ENCODE results near the gene TRAPPC12. TPM values are rescaled to one million over a fixed set of nuclear protein-coding genes. Genes with fewer than 3 reads are reported as not detected.

The TRAPPC12 gene
- total RNA-seq, 1 donor from 2014 or later = 130 TPM

DNA sequence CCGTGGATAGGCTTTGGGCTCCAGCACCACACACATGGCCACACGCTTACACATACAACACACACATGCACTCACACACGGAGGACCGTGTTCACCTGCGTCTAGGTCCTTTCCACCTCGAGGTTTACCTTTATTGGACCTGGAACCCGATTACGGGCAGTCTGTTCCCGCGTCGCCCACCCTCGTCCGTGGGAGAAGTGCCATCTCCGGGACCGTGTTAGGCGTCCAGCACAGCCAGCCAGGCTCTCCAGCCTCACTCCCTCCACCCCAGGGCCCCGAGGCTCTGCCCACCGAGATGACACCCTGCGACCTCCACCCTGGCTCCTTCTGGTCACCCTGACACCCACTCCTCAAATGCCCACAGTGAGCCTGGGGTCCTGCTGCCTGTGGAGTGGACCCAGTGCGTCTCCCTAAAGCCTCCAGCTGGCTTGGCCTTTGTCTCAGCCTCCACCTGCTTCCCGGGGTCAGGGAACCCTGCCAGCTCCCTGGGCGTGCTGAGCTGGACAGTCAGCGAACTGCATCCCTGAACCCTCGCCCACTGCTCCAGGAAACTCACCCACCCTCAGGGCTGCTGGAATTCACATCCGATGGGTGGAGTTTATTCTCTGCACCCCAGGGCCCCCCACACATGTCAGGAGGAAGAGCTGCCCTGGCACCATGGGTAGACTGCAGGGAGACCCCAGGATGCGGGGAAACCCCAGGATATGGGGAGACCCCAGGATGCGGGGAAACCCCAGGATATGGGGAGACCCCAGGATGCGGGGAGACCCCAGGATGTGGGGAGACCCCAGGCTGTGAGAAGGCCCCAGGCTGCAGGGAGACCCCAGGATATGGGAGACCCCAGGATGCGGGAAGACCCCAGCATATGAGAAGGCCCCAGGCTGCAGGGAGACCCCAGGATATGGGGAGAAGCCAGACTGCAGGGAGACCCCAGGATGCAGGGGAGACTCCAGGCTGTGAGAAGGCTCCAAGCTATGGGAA lies 106.8 kb downstream of the TRAPPC12 start:
- Mint-ChIP-seq H3K27me3 (ENCODE audit: unreplicated experiment) (peaks cover 5% of the 10 kb centered on the region), H3K4me1 (ENCODE audit: low read depth, unreplicated experiment) (peaks cover 9% of the 10 kb centered on the region), H3K4me3 (ENCODE audit: unreplicated experiment) (no peak overlapping the region), H3K27ac (ENCODE audit: unreplicated experiment) (no peak overlapping the region), H3K9me3 (ENCODE audit: unreplicated experiment) (peaks cover 14% of the 10 kb centered on the region), H3K36me3 (ENCODE audit: unreplicated experiment) (peaks cover 16% of the 10 kb centered on the region)
- TF ChIP-seq CTCF (IDR thresholded peaks at IDR 0.05; ENCODE audit: partially characterized antibody, unreplicated experiment) = no peak
- no peak for DNase-seq

DNA sequence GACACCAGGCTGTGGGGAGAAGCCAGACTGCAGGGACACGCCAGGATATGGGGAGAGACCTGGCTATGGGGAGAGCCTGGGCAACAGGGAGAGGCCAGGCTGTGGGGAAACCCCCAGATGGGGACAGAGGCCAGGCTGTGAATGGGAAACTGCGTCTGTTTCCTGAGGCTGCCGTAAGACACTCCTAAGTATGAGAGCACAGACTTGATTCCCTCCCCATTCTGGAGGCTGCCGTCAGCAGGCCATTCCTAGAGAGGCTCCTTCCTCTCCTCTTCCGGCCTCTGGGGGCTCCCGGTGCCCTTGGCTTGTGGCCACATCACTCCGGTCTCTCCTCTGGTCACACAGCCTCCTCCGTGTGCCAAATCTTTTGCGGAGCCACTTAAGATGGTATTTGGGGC lies 107.5 kb downstream of the TRAPPC12 start:
- peaks cover 16% of the 10 kb centered on the region for H3K36me3 Mint-ChIP-seq (ENCODE audit: unreplicated experiment)
- H3K27ac Mint-ChIP-seq (ENCODE audit: unreplicated experiment) = no peak overlapping the region
- H3K27me3 Mint-ChIP-seq (ENCODE audit: unreplicated experiment) = peaks cover 5% of the 10 kb centered on the region
- peaks cover 11% of the 10 kb centered on the region for H3K4me1 Mint-ChIP-seq (ENCODE audit: low read depth, unreplicated experiment)
- no peak for TF ChIP-seq CTCF (IDR thresholded peaks at IDR 0.05; ENCODE audit: partially characterized antibody, unreplicated experiment)
- no peak overlapping the region for H3K4me3 Mint-ChIP-seq (ENCODE audit: unreplicated experiment)
- H3K9me3 Mint-ChIP-seq (ENCODE audit: unreplicated experiment) = peaks cover 16% of the 10 kb centered on the region
- no peak for DNase-seq

DNA sequence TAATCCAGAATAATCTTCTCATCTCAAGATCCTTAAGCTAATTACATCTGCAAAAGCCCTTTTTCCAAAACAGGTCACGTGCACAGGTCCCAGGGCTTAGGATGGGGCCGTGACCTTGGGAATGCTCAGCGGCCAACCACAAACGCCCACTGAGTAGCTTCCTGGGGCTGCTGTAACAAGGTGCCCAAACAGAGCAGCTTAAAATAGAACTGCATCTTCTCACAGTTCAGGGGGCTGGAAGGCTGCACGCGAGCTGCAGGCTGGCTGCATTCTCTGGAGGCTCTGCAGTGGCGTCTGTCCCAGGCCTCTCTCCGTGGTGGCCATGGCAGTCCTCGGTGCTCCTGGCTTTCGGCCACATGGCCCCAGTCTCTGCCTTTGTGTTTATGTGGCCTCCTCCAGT lies 107.9 kb downstream of the TRAPPC12 start:
- H3K36me3 Mint-ChIP-seq (ENCODE audit: unreplicated experiment) = peaks cover 16% of the 10 kb centered on the region
- peaks cover 16% of the 10 kb centered on the region for H3K9me3 Mint-ChIP-seq (ENCODE audit: unreplicated experiment)
- peaks cover 11% of the 10 kb centered on the region for H3K4me1 Mint-ChIP-seq (ENCODE audit: low read depth, unreplicated experiment)
- H3K4me3 Mint-ChIP-seq (ENCODE audit: unreplicated experiment) = no peak overlapping the region
- peaks cover 5% of the 10 kb centered on the region for H3K27me3 Mint-ChIP-seq (ENCODE audit: unreplicated experiment)
- no peak for DNase-seq
- no peak overlapping the region for H3K27ac Mint-ChIP-seq (ENCODE audit: unreplicated experiment)
- TF ChIP-seq CTCF (IDR thresholded peaks at IDR 0.05; ENCODE audit: partially characterized antibody, unreplicated experiment) = no peak

DNA sequence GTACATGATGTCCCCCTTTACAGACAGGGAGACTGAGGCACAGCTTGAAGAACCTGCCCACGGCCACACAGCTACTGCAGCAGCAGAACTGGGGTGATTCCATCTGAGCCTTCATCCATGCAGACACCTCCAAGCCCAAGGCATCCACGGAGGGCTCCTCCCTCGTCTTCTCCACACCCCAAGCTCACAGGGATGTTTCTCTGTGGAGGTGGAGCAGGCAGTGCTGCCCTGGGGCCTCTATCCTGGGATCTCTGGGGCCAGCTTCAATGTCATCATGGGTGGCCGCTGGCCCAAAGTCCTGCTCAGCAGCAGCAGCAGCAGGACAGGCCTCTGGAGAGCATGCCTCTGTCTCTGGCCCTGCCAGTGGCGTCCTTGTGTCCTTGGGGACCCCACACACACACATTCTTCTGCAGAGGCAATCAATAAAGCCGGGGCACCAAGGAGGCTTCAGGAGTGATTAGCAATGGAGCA lies 108.6 kb downstream of the TRAPPC12 start:
- Mint-ChIP-seq H3K27ac (ENCODE audit: unreplicated experiment) (no peak overlapping the region), H3K4me1 (ENCODE audit: low read depth, unreplicated experiment) (peaks cover 11% of the 10 kb centered on the region), H3K4me3 (ENCODE audit: unreplicated experiment) (no peak overlapping the region), H3K27me3 (ENCODE audit: unreplicated experiment) (peaks cover 5% of the 10 kb centered on the region), H3K9me3 (ENCODE audit: unreplicated experiment) (peaks cover 16% of the 10 kb centered on the region), H3K36me3 (ENCODE audit: unreplicated experiment) (peaks cover 16% of the 10 kb centered on the region)
- peak; percentile 51 for DNase-seq
- TF ChIP-seq CTCF (IDR thresholded peaks at IDR 0.05; ENCODE audit: partially characterized antibody, unreplicated experiment) = no peak

Measured in glutamatergic neuron (in vitro differentiated cells).